CD4-positive, alpha-beta T cell (primary cell): ENCODE measurements around the gene MGST3. TPM values are rescaled to one million over a fixed set of nuclear protein-coding genes. Genes with fewer than 3 reads are reported as not detected.

Source experiments
- ATAC-seq: fragments of 200-7000 bp; cut with Tn5 transposase; one replicate; pipeline ENCODE4 v1.10.0; 2022; ENCODE audit warnings: mild to moderate bottlenecking; ENCODE audit not compliant: poor library complexity
- CTCF ChIA-PET: fragments of 350-600 bp; sonication (Branson Sonifier 250); formaldehyde crosslinking; loops from one replicate; lab custom pipeline; 2021; ENCODE audit warnings: antibody characterized with exemption, inconsistent platforms; lab: Charles Lee
- POLR2A ChIA-PET: fragments of 350-600 bp; sonication (Branson Sonifier 250); formaldehyde crosslinking; loops from one replicate; lab custom pipeline; 2021; ENCODE audit warnings: antibody characterized with exemption, inconsistent platforms; lab: Charles Lee
- DNase-seq, 14 experiments: peaks; one replicate each; pipeline ENCODE4 v3.0.0-alpha.2; 2013 to 2020; ENCODE audit warnings: mixed read lengths in 2 of 14
- H3K27ac ChIP-seq, 2 donors: one replicate each; pipeline versions ENCODE4 v1.5.1 to v1.7.0; 2013; ENCODE audit warnings: low read length in 2 of 2, low read depth in 1 of 2, mild to moderate bottlenecking in 1 of 2
- H3K27me3 ChIP-seq, 2 experiments: 1 replicate in 1 of 2; 2 replicates in 1 of 2; pipeline versions ENCODE4 v1.6.1 to v1.7.0; 2013; ENCODE audit warnings: low read length in 2 of 2, control low read depth in 1 of 2, mild to moderate bottlenecking in 1 of 2, moderate library complexity in 1 of 2; ENCODE audit not compliant: insufficient read depth in 2 of 2, control insufficient read depth in 1 of 2
- H3K36me3 ChIP-seq: one replicate; pipeline ENCODE4 v1.6.1; 2013; ENCODE audit warnings: low read length, control low read depth; ENCODE audit not compliant: insufficient read depth
- H3K4me1 ChIP-seq: one replicate; pipeline ENCODE4 v1.6.1; 2013; ENCODE audit warnings: low read length, control low read depth; ENCODE audit not compliant: insufficient read depth
- H3K4me3 ChIP-seq: one replicate; pipeline ENCODE4 v1.5.1; 2013; ENCODE audit warnings: mild to moderate bottlenecking, low read length, moderate library complexity
- H3K9me3 ChIP-seq, 2 experiments: 1 replicate in 1 of 2; 2 replicates in 1 of 2; pipeline versions ENCODE4 v1.6.1 to v1.7.0; 2013; ENCODE audit warnings: low read length in 2 of 2, mild to moderate bottlenecking in 2 of 2, control low read depth in 1 of 2, moderate library complexity in 1 of 2; ENCODE audit not compliant: control insufficient read depth in 1 of 2, insufficient read depth in 1 of 2
- H3K27ac Mint-ChIP-seq: one replicate; pipeline ENCODE4 v1.8.0; 2020; ENCODE audit warnings: mixed read lengths
- H3K27me3 Mint-ChIP-seq: one replicate; pipeline ENCODE4 v1.8.0; 2021; ENCODE audit warnings: mixed read lengths
- H3K36me3 Mint-ChIP-seq: one replicate; pipeline ENCODE4 v1.8.0; 2021; ENCODE audit warnings: low read depth, mixed read lengths
- H3K4me1 Mint-ChIP-seq: one replicate; pipeline ENCODE4 v1.8.0; 2021; ENCODE audit warnings: low read depth, mixed read lengths
- H3K4me3 Mint-ChIP-seq: one replicate; pipeline ENCODE4 v1.8.0; 2020; ENCODE audit warnings: mild to moderate bottlenecking, mixed read lengths
- H3K9me3 Mint-ChIP-seq: one replicate; pipeline ENCODE4 v1.8.0; 2020; ENCODE audit warnings: mixed read lengths
- intact Hi-C, 2 experiments: fragments of 100-400 bp; cut with DNase I in 1 of 2; cut with micrococcal nuclease in 1 of 2; formaldehyde crosslinking; loops; one replicate each; pipeline versions ENCODE4 v1.15.1 to v1.9.0; 2023 to 2025; cut with DNase I, micrococcal nuclease
- total RNA-seq, 174 experiments: library from RNA in 2 of 174; stranded (reverse) in 2 of 174; gene quantifications; one replicate each; pipeline ENCODE4 v1.2.3 and lab custom pipeline; 2021 to 2026
- TF ChIP-seq, protein P1 (sequence below): fragments of 200-600 bp; IDR thresholded peaks from one replicate; pipeline ENCODE4 v1.8.0; 2022; ENCODE audit warnings: antibody characterized with exemption, mild to moderate bottlenecking

MGST3 gene
- total RNA-seq, 2 experiments from 2014 or later, result 22.0 to 23.5 TPM

DNA sequence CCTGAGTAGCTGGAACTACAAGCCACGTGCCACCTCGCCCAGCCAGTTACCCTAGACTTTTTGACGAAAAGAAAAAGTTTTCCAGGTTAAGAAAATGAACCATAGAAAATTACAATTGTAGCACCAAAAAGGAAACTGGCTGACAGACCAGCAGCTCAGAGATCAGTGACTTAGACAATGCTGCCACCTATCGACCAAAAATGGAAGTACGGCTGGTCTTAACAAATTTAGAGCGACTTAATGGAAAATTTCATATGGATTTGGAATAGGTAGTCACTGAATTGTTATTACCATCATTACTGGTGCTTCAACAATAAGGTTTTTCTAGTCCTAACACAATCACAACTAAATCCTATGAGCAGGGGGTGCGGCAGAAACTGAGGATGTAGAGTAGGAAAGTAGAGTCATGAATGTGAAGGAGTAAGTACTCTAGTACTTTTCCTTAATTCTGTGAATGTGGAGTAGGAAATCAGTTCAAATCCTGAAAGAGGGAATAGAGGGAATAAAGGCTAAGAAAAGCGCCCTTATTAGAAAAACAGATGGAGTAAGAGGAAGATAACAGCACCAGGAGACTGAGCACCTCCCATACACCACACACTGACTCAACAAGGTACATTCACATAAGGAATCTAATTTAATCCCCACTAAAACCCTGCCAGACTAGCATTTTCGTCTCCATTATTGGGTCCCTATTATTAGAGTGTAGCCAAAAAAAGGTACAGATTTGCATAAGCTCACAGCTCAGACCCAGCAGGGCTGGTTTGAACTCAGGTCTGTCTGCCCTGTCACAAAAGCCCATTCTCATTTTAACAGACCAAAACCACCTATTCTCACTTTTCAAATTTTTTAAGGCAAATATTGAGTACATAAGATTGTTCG, 37.9 kb upstream of the MGST3 start:
- no peaks in the 10 kb centered on the region for H3K36me3 Mint-ChIP-seq

DNA sequence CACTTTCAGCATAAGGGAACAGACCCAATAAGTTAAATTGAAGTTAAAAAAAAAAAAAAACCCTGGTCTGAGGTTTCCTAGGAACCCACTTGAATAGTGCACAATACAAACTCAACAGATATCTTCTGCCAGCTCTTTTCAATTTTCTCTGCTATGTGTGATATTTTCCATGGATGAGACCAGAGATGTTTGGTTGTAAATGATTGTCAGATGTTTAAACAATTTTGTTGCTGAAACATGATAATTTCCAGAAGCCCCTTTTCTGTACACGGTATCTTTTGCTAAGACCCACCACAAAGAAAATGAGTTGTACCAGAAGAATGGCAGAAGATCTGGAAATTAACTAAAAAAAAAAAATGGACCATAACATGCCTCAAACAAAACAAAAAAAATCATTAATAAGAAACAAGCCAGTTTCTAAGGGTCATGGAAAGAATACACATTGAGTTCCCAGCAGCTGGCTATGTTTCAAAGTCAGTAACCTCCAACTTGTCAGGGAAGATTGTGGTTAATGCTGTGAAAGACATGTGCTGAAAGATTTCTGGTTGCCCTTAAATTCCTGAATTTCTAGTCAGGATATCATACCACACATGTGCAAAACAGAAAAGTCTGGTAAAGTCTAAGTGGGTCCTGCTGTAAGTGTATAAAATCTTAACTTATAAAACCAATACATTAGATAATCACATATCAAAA, 35.6 kb upstream of the MGST3 start:
- TF ChIP-seq, protein P1, sequence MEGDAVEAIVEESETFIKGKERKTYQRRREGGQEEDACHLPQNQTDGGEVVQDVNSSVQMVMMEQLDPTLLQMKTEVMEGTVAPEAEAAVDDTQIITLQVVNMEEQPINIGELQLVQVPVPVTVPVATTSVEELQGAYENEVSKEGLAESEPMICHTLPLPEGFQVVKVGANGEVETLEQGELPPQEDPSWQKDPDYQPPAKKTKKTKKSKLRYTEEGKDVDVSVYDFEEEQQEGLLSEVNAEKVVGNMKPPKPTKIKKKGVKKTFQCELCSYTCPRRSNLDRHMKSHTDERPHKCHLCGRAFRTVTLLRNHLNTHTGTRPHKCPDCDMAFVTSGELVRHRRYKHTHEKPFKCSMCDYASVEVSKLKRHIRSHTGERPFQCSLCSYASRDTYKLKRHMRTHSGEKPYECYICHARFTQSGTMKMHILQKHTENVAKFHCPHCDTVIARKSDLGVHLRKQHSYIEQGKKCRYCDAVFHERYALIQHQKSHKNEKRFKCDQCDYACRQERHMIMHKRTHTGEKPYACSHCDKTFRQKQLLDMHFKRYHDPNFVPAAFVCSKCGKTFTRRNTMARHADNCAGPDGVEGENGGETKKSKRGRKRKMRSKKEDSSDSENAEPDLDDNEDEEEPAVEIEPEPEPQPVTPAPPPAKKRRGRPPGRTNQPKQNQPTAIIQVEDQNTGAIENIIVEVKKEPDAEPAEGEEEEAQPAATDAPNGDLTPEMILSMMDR, result no peak
- Histone ChIP-seq H3K36me3 (no peaks in the 10 kb centered on the region), H3K4me1 (peaks cover 20% of the 10 kb centered on the region), H3K9me3 (no peaks in the 10 kb centered on the region), H3K27ac (no peak overlapping the region), H3K27me3 (peaks cover 20 to 37% of the 10 kb centered on the region in 2 experiments), H3K4me3 (no peak overlapping the region)
- Mint-ChIP-seq H3K27ac (no peak overlapping the region), H3K27me3 (peaks cover 59% of the 10 kb centered on the region), H3K9me3 (no peaks in the 10 kb centered on the region), H3K36me3 (no peaks in the 10 kb centered on the region), H3K4me1 (peaks cover 33% of the 10 kb centered on the region), H3K4me3 (no peak overlapping the region)
- ChIA-PET POLR2A (no interaction called here), CTCF (interaction anchor here (0.8 to 3.1 kb wide), 2 partner anchors 174 to 202 kb away, joined by 4 to 12 read pairs; no protein-coding TSS in a partner anchor)
- DNase-seq (no peak), ATAC-seq (no peak)
- intact Hi-C loops, result no loop called here

More for the DNA sequence above, 37.9 kb upstream of the MGST3 start:
- Mint-ChIP-seq H3K9me3 (no peaks in the 10 kb centered on the region), H3K27ac (no peak overlapping the region), H3K4me3 (no peak overlapping the region), H3K27me3 (peaks cover 73% of the 10 kb centered on the region), H3K4me1 (peaks cover 19% of the 10 kb centered on the region)
- no peak overlapping the region for H3K27ac ChIP-seq
- H3K4me1 ChIP-seq, result peaks cover 15% of the 10 kb centered on the region
- ChIA-PET POLR2A (interaction anchor here (1.2 to 3.2 kb wide), 2 partner anchors 197 to 200 kb away, joined by 3 to 21 read pairs; no protein-coding TSS in a partner anchor), CTCF (interaction anchor here (0.7 to 3.6 kb wide), 12 partner anchors 9 to 321 kb away, joined by 3 to 45 read pairs (median 4); no protein-coding TSS in a partner anchor)
- intact Hi-C loops, result loop anchor here (1.0 to 5.0 kb wide), 4 partner anchors 189 to 451 kb away; no protein-coding TSS in a partner anchor
- ATAC-seq (peak; percentile 64), DNase-seq (peak; percentile 46 to 88 (median 74))
- TF ChIP-seq, protein P1, result peak; percentile 95
- H3K27me3 ChIP-seq, result peaks cover 20 to 50% of the 10 kb centered on the region in 2 experiments
- no peaks in the 10 kb centered on the region for H3K9me3 ChIP-seq
- no peak overlapping the region for H3K4me3 ChIP-seq
- H3K36me3 ChIP-seq, result no peaks in the 10 kb centered on the region
